ENCODE measurements around the gene QDPR.

Gene QDPR

GRCh38 chr4:17469931-17470674, 41.8 kb downstream of the QDPR start:
- H3K4me2 ChIP-seq (ENCODE audit: low read depth, low read length, poor library complexity, severe bottlenecking): no peak overlapping the region
- H3K79me2 ChIP-seq (ENCODE audit: insufficient read depth, low read length): no peaks in the 10 kb centered on the region
- no peaks in the 10 kb centered on the region for H3K27me3 ChIP-seq (ENCODE audit: low read length)
- no peak overlapping the region for H3K9ac ChIP-seq (ENCODE audit: low read length)
- no peak for TF ChIP-seq EZH2phosphoT487 (conservative IDR thresholded peaks at IDR 0.05; ENCODE audit: low read length)
- TF ChIP-seq CTCF (IDR thresholded peaks at IDR 0.05; ENCODE audit: insufficient read depth, low read length, poor library complexity, severe bottlenecking): no peak
- H2AFZ ChIP-seq (ENCODE audit: low read depth, low read length, severe bottlenecking): no peak overlapping the region
- no peaks in the 10 kb centered on the region for H4K20me1 ChIP-seq (ENCODE audit: low read depth, low read length)
- no peaks in the 10 kb centered on the region for H3K36me3 ChIP-seq (ENCODE audit: low read length)
- no peaks in the 10 kb centered on the region for H3F3A ChIP-seq (ENCODE audit: insufficient read depth)
- H3K4me3 ChIP-seq (ENCODE audit: insufficient read depth, low read length, poor library complexity, severe bottlenecking): no peak overlapping the region
- H3K9me2 ChIP-seq (replicated peaks; ENCODE audit: insufficient read depth, low read length): no peaks in the 10 kb centered on the region
- H3K27ac ChIP-seq (ENCODE audit: low read depth, low read length): no peak overlapping the region
- no peaks in the 10 kb centered on the region for H3K9me3 ChIP-seq (ENCODE audit: insufficient read depth, low read length)

GRCh38 chr4:17468619-17469221, 43.2 kb downstream of the QDPR start:
- Histone ChIP-seq H4K20me1 (ENCODE audit: low read depth, low read length) (no peaks in the 10 kb centered on the region), H3K9me3 (ENCODE audit: insufficient read depth, low read length) (no peaks in the 10 kb centered on the region), H3K9ac (ENCODE audit: low read length) (no peak overlapping the region), H2AFZ (ENCODE audit: low read depth, low read length, severe bottlenecking) (no peak overlapping the region), H3K9me2 (replicated peaks; ENCODE audit: insufficient read depth, low read length) (no peaks in the 10 kb centered on the region), H3K79me2 (ENCODE audit: insufficient read depth, low read length) (no peaks in the 10 kb centered on the region), H3K4me2 (ENCODE audit: low read depth, low read length, poor library complexity, severe bottlenecking) (no peak overlapping the region), H3K4me3 (ENCODE audit: insufficient read depth, low read length, poor library complexity, severe bottlenecking) (no peak overlapping the region), H3K36me3 (ENCODE audit: low read length) (no peaks in the 10 kb centered on the region), H3F3A (ENCODE audit: insufficient read depth) (no peaks in the 10 kb centered on the region), H3K27ac (ENCODE audit: low read depth, low read length) (no peak overlapping the region), H3K27me3 (ENCODE audit: low read length) (no peaks in the 10 kb centered on the region)
- TF ChIP-seq CTCF (IDR thresholded peaks at IDR 0.05; ENCODE audit: insufficient read depth, low read length, poor library complexity, severe bottlenecking) (peak; percentile 28), EZH2phosphoT487 (conservative IDR thresholded peaks at IDR 0.05; ENCODE audit: low read length) (no peak)

GRCh38 chr4:17463606-17464005, 48.3 kb downstream of the QDPR start:
- no peak overlapping the region for H3K4me2 ChIP-seq (ENCODE audit: low read depth, low read length, poor library complexity, severe bottlenecking)
- H3K36me3 ChIP-seq (ENCODE audit: low read length): no peaks in the 10 kb centered on the region
- H3K27ac ChIP-seq (ENCODE audit: low read depth, low read length): no peak overlapping the region
- TF ChIP-seq CTCF (IDR thresholded peaks at IDR 0.05; ENCODE audit: insufficient read depth, low read length, poor library complexity, severe bottlenecking) (no peak), EZH2phosphoT487 (conservative IDR thresholded peaks at IDR 0.05; ENCODE audit: low read length) (no peak)
- no peak overlapping the region for H3K9ac ChIP-seq (ENCODE audit: low read length)
- no peaks in the 10 kb centered on the region for H3K9me3 ChIP-seq (ENCODE audit: insufficient read depth, low read length)
- H3K9me2 ChIP-seq (replicated peaks; ENCODE audit: insufficient read depth, low read length): no peaks in the 10 kb centered on the region
- no peaks in the 10 kb centered on the region for H4K20me1 ChIP-seq (ENCODE audit: low read depth, low read length)
- H3F3A ChIP-seq (ENCODE audit: insufficient read depth): no peaks in the 10 kb centered on the region
- H3K27me3 ChIP-seq (ENCODE audit: low read length): no peaks in the 10 kb centered on the region
- H3K79me2 ChIP-seq (ENCODE audit: insufficient read depth, low read length): no peaks in the 10 kb centered on the region
- no peak overlapping the region for H3K4me3 ChIP-seq (ENCODE audit: insufficient read depth, low read length, poor library complexity, severe bottlenecking)
- no peak overlapping the region for H2AFZ ChIP-seq (ENCODE audit: low read depth, low read length, severe bottlenecking)
